ENCODE measurements around the gene TMTC4.

- TF ChIP-seq CTCF (IDR thresholded peaks at IDR 0.05; ENCODE audit: insufficient read depth, low read length, poor library complexity, severe bottlenecking): no peak
- no peak for TF ChIP-seq EZH2phosphoT487 (conservative IDR thresholded peaks at IDR 0.05; ENCODE audit: low read length)
Measured at GRCh38 chr13:100561599-100562204, 112.9 kb downstream of the TMTC4 start.

Measured in SU-DHL-6 (cell line).